Mammary epithelial cell (primary cell): ENCODE data around the gene SNRPD3.

ENCODE experiments used
- CTCF ChIP-seq, 2 donors: IDR thresholded peaks in 1 of 2; conservative IDR thresholded peaks in 1 of 2; 2 replicates each; pipeline ENCODE4 v1.5.1; 2011 to 2012; ENCODE audit warnings: inconsistent platforms in 2 of 2, low read length in 2 of 2, mild to moderate bottlenecking in 2 of 2, control low read depth in 1 of 2, low read depth in 1 of 2; ENCODE audit not compliant: insufficient read depth in 1 of 2; ENCODE audit errors: extremely low read depth in 1 of 2
- EZH2 ChIP-seq: IDR thresholded peaks from 2 replicates; pipeline ENCODE4 v1.6.1; 2012; ENCODE audit warnings: low read length, inconsistent platforms, borderline replicate concordance

DNA sequence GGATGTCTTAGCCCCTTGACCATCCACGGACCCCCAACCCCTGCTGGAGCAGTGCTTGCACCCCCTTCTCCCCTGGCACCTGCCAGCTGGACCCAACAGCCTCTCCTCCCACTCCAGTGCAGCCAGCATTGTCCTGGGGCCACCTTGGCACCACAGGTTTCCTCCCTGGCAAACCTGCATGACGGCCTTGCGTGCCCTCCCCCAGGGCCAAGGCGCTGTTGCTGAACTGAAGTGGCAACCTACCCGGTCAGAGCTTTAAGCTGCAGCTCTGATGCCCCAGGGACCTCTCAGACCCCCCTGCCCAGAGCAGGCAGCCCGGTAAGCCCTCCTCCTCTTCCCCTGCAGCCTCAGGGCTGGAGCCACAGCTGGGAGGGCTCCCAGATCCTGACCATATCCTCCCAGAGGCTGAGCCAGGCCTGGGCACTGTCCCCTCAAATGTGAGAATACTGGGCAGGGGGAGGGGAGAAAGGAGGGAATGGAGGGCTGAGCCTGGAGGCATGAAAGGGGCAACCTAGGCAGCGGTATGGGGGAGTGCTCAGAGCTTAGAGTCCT, 38.8 kb downstream of the SNRPD3 start:
- TF ChIP-seq CTCF (conservative IDR thresholded peaks at IDR 0.05 in 1 of 2, IDR thresholded peaks at IDR 0.05 in 1 of 2; ENCODE audit: extremely low read depth in 1 of 2, insufficient read depth in 1 of 2, low read depth in 1 of 2, low read length in 2 of 2) (no peak), EZH2 (no peak)
